DOHH2 (cell line): ENCODE results near the gene SESN2.

Experiments
- H3F3A ChIP-seq: fragments of 200-600 bp; sonication (generic), shearing (Covaris generic); 2 replicates; pipeline ENCODE4 v1.6.0; 2016; ENCODE audit warnings: antibody characterized with exemption, mild to moderate bottlenecking; ENCODE audit not compliant: control insufficient read depth, insufficient read depth
- H3K27ac ChIP-seq: fragments of 200-600 bp; sonication (generic); 2 replicates; pipeline ENCODE4 v1.5.1; 2014; ENCODE audit warnings: low read depth, mild to moderate bottlenecking, low read length, moderate library complexity
- H3K27me3 ChIP-seq: fragments of 200-600 bp; sonication (generic); 2 replicates; pipeline ENCODE4 v1.6.1; 2014; ENCODE audit warnings: mild to moderate bottlenecking, low read length, mixed read lengths; ENCODE audit not compliant: control insufficient read depth
- H3K36me3 ChIP-seq: fragments of 200-600 bp; sonication (generic); 2 replicates; pipeline ENCODE4 v1.6.1; 2014; ENCODE audit warnings: mild to moderate bottlenecking, low read length, moderate library complexity, mixed read lengths; ENCODE audit not compliant: control insufficient read depth
- H3K4me1 ChIP-seq: fragments of 200-600 bp; sonication (generic); 2 replicates; pipeline ENCODE4 v1.6.1; 2014; ENCODE audit warnings: mild to moderate bottlenecking, low read length, mixed read lengths; ENCODE audit not compliant: control insufficient read depth
- H3K4me2 ChIP-seq: fragments of 200-600 bp; sonication (generic); 2 replicates; pipeline ENCODE4 v1.6.0; 2014; ENCODE audit warnings: mild to moderate bottlenecking, low read length, moderate library complexity
- H3K4me3 ChIP-seq: fragments of 200-600 bp; sonication (generic); 2 replicates; pipeline ENCODE4 v1.5.1; 2014; ENCODE audit warnings: mild to moderate bottlenecking, low read length, mixed read lengths
- H3K79me2 ChIP-seq: fragments of 200-600 bp; sonication (generic); 2 replicates; pipeline ENCODE4 v1.6.1; 2014; ENCODE audit warnings: mild to moderate bottlenecking, low read length, mixed read lengths; ENCODE audit not compliant: control insufficient read depth
- H3K9me2 ChIP-seq: fragments of 200-600 bp; sonication (generic); replicated peaks from 2 replicates; pipeline ENCODE4 v1.6.1; 2014; ENCODE audit warnings: mild to moderate bottlenecking, low read length, mixed read lengths; ENCODE audit not compliant: control insufficient read depth
- H3K9me3 ChIP-seq: fragments of 200-600 bp; sonication (generic); 2 replicates; pipeline ENCODE4 v1.6.1; 2014; ENCODE audit warnings: antibody characterized with exemption, low read length, mixed read lengths; ENCODE audit not compliant: control insufficient read depth, insufficient read depth
- H4K20me1 ChIP-seq: fragments of 200-600 bp; sonication (generic); 2 replicates; pipeline ENCODE4 v1.6.0; 2014; ENCODE audit warnings: low read depth, mild to moderate bottlenecking, antibody characterized with exemption, low read length, moderate library complexity; ENCODE audit not compliant: control insufficient read depth, insufficient read depth
- EZH2phosphoT487 ChIP-seq: fragments of 200-600 bp; sonication (generic); IDR thresholded peaks from 2 replicates; pipeline ENCODE4 v1.6.1; 2017; ENCODE audit warnings: borderline replicate concordance, mild to moderate bottlenecking, antibody characterized with exemption, low read length, moderate library complexity, mixed read lengths
- TF ChIP-seq, protein P1 (sequence below): fragments of 200-600 bp; sonication (generic); IDR thresholded peaks from one replicate; pipeline ENCODE4 v1.5.1; 2014; ENCODE audit warnings: antibody characterized with exemption, mild to moderate bottlenecking, low read depth, low read length; ENCODE audit not compliant: poor library complexity, severe bottlenecking

Gene SESN2

DNA sequence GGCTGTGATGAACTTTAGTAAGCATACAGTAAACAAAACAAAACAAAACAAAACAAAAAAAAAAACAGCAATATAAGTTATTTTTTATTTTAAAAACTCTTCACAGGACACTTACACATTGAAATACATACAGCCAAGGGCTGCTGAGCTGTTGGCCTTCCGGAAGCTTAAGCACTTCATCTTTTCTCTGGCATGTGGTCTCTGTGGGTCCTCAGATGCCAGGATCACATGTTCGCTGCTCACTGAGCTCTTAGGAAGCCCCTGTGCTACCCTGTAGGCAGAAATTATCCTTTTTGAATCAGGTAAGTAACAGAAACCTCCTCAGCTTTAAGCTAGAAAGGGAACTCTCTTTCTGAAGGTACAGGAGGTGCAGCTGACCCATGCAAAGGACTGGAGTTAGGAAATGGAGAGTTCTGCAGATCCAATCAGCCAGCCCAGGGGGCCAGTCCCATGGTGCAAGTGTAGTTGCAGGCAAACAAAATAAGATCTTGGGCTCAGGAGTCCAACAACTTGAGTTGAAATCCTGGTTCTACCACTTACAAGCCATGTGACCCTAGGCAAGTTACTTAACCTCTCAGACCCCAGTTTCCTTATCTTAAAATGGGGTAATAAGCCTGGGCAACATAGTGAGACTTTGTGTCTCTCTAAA, 47.1 kb downstream of the SESN2 start:
- H3K4me1 ChIP-seq: peaks cover 4% of the 10 kb centered on the region
- H3K9me3 ChIP-seq: no peaks in the 10 kb centered on the region
- no peak overlapping the region for H3K4me2 ChIP-seq
- peaks cover 1% of the 10 kb centered on the region for H3K27me3 ChIP-seq
- H3K9me2 ChIP-seq: no peaks in the 10 kb centered on the region
- H3K79me2 ChIP-seq: no peaks in the 10 kb centered on the region
- 0 out of 2 replicates have a peak, but pooled peaks cover 3% of the 10 kb centered on the region for H3F3A ChIP-seq
- TF ChIP-seq EZH2phosphoT487: no peak
- TF ChIP-seq, protein P1, sequence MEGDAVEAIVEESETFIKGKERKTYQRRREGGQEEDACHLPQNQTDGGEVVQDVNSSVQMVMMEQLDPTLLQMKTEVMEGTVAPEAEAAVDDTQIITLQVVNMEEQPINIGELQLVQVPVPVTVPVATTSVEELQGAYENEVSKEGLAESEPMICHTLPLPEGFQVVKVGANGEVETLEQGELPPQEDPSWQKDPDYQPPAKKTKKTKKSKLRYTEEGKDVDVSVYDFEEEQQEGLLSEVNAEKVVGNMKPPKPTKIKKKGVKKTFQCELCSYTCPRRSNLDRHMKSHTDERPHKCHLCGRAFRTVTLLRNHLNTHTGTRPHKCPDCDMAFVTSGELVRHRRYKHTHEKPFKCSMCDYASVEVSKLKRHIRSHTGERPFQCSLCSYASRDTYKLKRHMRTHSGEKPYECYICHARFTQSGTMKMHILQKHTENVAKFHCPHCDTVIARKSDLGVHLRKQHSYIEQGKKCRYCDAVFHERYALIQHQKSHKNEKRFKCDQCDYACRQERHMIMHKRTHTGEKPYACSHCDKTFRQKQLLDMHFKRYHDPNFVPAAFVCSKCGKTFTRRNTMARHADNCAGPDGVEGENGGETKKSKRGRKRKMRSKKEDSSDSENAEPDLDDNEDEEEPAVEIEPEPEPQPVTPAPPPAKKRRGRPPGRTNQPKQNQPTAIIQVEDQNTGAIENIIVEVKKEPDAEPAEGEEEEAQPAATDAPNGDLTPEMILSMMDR: no peak
- no peaks in the 10 kb centered on the region for H4K20me1 ChIP-seq
- no peak overlapping the region for H3K27ac ChIP-seq
- H3K4me3 ChIP-seq: no peak overlapping the region
- H3K36me3 ChIP-seq: no peaks in the 10 kb centered on the region

GRCh38 chr1:28308750-28309149, 49.4 kb downstream of the SESN2 start:
- Histone ChIP-seq H3K4me1 (peaks cover 4% of the 10 kb centered on the region), H3K4me3 (no peak overlapping the region), H3K79me2 (no peaks in the 10 kb centered on the region), H3K9me3 (no peaks in the 10 kb centered on the region), H3F3A (no peaks in the 10 kb centered on the region), H3K36me3 (no peaks in the 10 kb centered on the region), H3K4me2 (no peak overlapping the region), H4K20me1 (no peaks in the 10 kb centered on the region), H3K9me2 (no peaks in the 10 kb centered on the region), H3K27me3 (no peaks in the 10 kb centered on the region), H3K27ac (no peak overlapping the region)
- TF ChIP-seq, protein P1: no peak
- no peak for TF ChIP-seq EZH2phosphoT487

GRCh38 chr1:28309702-28310101, 50.4 kb downstream of the SESN2 start:
- no peak for TF ChIP-seq EZH2phosphoT487
- TF ChIP-seq, protein P1: no peak
- no peaks in the 10 kb centered on the region for H3K79me2 ChIP-seq

More at GRCh38 chr1:28309702-28310101, 50.4 kb downstream of the SESN2 start:
- H3K27ac ChIP-seq: no peak overlapping the region
- H4K20me1 ChIP-seq: no peaks in the 10 kb centered on the region
- no peaks in the 10 kb centered on the region for H3F3A ChIP-seq
- H3K36me3 ChIP-seq: no peaks in the 10 kb centered on the region
- H3K27me3 ChIP-seq: no peaks in the 10 kb centered on the region
- peaks cover 4% of the 10 kb centered on the region for H3K4me1 ChIP-seq
- H3K4me3 ChIP-seq: no peak overlapping the region
- no peak overlapping the region for H3K4me2 ChIP-seq
- H3K9me3 ChIP-seq: no peaks in the 10 kb centered on the region
- H3K9me2 ChIP-seq: no peaks in the 10 kb centered on the region
